ENCODE data around the gene NTNG2. TPM values are rescaled to one million over a fixed set of nuclear protein-coding genes. Genes with fewer than 3 reads are reported as not detected.
"Not testable (repeated sequence)": the region's sequence is repeated elsewhere in the genome, so short reads cannot be mapped to it uniquely, and the experiment has no call there.

NTNG2 gene
- 3.5 TPM for total RNA-seq

GRCh38 chr9:132161743-132162184 lies at the start of gene NTNG2:
NTNG2 (plus strand) TSS chr9:132162058; CDS start chr9:132166832, 4,774 bp downstream.
- no peak for DNase-seq (ENCODE audit: low spot score)

DNA sequence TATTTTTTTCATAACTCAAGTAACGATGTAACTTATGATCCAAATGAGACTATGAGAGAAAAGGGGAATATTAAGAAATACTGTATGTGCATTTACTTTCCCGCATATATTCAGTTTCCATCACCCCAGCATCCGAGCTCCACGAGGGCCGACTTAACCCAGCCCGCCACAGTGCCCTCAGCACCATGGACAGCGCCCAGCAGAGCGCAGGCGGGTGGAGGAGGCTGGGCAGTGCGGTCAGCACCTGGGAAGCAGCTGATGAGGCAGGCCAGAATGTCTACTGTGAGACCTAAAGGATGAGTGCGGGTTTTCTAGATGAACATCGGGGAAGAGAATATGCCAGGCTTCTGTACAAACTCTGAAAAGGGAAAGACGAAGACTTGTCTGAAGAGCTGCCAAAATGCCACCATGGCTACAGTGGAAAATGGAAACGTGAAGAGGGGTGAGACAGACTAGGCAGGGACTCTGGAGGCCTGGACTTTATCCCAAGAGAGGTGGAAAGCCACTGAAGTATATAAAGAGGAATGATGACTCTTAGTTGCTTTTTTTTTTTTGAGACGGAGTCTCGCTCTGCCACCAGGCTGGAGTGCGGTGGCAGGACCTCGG lies 47.7 kb upstream of the NTNG2 start:
- DNase-seq (ENCODE audit: low spot score) = peak; percentile 65

GRCh38 chr9:132116583-132116982 lies 45.3 kb upstream of the NTNG2 start:
- no peak for DNase-seq (ENCODE audit: low spot score)

DNA sequence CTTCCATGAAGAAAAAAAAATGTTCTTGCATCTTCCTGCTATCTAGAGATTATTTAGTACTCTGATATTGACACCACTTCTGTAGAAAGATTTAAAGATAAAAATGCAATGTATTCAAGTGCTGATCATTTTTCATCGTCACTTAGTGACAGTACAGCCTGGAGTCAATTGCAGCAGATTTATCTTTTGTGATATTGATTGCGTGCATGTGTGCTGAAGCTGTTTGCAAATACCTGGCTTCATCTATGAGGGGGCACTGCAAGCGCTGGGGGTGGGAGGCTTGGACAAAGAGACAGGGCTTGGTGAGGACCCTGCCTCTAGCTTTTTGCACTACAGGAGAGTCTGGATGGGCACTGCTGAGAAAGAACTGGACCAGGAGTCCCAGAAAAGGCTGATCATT lies 44.2 kb upstream of the NTNG2 start:
- no peak for DNase-seq (ENCODE audit: low spot score)

GRCh38 chr9:132121021-132121420 lies 40.8 kb upstream of the NTNG2 start:
- no peak for DNase-seq (ENCODE audit: low spot score)

- no peak for DNase-seq (ENCODE audit: low spot score)
Observed at GRCh38 chr9:132124800-132125199, 37.1 kb upstream of the NTNG2 start.

- DNase-seq (ENCODE audit: low spot score) = no peak
Observed at GRCh38 chr9:132125361-132125760, 36.5 kb upstream of the NTNG2 start.

DNA sequence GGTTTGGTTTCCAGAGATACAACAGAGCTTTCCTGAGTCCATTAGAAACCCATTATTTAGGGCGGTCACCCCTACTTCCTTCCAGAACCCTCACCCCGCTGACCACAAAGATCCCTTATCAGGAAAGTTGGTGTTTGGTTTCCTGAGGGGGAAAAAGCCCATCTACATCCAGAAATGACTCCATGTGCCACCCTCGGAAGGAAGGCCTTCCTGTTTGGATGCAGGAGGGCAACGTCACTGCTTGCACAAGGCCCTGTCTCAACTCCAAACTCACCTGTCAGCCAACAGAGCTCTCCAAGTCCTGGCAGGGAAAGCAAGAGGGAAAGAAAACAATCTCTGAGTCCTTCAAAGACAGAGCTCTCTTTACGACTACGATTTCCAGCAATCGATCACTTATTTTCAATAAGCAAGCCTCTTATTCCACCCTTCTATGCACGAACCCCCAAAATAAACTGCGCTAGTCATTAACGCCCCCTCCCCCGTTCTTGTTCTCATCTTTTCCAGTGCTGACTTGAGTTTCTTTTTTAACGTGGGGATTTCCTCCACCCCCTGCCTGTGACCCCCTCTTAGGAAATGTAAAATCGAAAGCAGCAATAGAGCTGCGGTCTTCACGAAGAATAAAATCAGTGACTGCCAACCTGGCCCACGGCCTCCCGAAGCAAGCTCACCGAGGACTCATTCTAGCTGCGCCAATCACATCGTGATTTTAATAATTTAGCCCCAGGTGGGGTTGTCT lies 35.7 kb upstream of the NTNG2 start:
- DNase-seq (ENCODE audit: low spot score) = no peak

DNA sequence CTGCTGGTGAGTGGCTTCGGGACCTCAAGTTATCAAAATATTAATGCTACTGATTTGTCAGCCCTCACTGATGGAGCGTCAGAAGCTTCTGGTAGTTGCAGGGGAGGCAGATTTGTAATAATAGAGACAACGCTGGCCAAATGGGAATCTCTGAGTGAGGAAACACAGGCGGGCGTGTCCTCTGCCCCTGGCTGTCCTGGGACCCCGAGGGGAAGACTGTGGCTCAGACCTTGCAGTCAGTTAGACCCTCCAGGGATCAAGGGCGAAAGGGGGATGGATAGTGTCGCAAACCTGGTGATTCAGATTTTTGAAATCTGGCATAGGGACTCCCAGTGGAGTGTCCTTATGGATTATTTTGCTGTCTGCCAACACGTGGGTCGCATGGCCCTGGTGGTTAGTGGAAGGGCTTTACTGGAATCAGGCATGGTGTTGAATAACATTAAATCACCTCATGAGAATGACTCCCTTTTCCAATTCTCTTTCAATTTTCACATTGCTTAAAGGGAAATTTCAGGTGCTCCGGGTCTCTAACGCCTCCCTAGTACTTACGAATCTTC lies 35.1 kb upstream of the NTNG2 start:
- no peak for DNase-seq (ENCODE audit: low spot score)

DNA sequence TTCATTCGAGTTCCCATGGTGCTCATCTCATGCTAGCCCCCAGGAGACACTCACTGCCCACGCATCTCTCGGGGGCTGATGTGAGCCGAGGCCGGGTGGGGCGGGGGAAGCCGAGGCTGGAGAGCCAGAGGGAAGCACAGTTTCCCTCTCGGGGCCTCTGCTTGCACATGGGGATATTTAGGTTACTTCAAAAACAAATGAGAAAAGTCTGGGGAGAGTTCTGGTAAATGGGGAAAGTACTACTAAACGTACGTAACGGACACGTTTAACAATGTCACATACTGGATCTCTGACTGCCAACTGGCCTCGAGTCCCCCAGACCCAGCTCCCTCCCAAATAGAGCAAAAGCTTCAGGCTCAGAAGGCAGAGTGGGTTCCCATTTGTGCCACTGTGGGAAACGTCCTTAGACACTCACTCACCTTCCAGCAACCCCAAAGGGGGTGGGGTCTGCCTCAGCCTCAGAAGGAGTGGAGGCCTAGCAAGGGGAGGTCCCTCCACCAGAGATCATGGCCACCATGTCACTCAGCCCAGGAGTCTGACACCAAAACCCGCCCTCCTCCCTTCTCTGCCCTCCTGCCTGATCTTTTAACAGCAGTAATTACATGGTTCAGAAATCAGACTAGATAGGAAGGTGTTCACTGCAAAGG lies 33.8 kb upstream of the NTNG2 start:
- DNase-seq (ENCODE audit: low spot score) = no peak

GRCh38 chr9:132129535-132129934 lies 32.3 kb upstream of the NTNG2 start:
- no peak for DNase-seq (ENCODE audit: low spot score)

- DNase-seq (ENCODE audit: low spot score) = not testable (repeated sequence)
Observed at GRCh38 chr9:132134085-132134484, 27.8 kb upstream of the NTNG2 start.

DNA sequence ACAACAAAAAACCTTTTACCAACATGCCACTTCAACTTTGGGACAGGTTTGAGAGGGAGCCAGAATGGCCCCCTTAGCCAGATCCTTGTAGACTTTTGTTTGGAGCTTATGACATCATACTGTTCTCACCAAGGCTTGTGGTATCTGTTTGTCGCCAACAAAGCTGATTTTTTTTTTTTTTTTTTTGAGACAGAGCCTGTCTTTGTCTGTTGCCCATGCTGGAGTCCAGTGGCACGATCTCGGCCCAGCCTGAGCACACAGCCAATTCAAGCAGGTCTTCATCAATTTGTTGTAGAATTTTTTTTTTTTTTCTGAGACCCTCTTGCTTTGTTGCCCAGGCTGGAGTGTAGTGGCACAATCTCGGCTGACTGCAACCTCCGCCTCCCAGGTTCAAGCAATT lies 26.4 kb upstream of the NTNG2 start:
- no peak for DNase-seq (ENCODE audit: low spot score)

DNA sequence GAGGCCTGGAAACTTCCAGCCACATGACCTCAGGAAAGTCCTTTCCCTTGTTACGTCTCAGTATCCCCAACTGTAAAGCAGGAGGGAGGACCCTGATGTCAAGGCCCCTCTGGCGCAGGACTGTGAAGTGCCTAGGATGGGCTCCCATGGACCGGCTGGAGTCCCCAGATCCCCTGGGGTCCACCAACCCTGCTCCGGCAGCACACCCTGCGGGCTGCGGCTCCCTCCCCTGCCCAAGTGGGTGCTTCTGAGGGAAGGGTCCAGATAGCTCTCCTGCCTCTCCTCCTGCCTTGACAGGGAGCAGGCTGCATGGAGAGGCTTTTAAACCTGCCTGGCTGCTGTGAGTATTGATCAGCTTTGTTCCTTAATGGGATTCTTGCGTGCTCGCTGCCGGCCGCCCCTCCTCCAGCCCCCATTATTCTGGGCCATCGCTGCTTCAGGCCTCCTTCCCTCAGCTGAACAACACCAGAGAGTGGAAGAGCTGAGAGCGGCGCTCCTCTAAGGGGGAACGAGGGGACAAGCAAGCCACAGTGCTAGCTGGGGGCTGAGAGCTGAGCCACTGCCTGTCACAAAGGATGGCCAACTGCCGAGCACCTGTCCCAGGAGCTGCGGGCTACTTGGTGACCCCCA lies 25.6 kb upstream of the NTNG2 start:
- DNase-seq (ENCODE audit: low spot score) = no peak

DNA sequence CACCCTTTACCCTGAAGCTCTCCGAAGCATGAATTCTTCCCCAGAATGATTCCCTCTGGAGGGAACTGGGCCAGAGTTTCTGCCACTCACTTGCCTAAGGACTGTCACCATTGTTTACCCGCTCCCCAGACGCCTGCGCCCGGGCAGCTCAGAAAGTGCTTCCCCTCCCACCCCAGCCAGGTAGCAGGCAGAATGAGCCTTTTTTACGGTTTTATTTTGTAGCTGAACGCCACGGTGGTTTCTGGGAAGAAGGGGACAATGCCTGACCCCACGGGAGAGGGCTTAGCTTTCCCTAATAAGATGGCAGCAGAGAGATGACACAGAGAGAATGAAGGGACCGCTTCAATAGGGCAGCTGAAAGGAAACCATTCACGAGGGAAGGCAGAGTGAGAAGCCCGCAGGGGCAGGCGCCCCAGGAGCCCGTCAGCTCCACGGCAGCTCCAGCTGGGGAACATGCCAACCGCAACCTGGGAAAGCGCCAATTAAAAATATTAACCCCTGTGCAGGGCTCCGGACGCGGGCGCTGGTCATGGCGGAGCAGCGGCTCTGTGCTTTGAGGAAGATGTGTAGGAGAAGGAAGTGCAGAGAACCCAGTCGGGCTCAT lies 20.4 kb upstream of the NTNG2 start:
- no peak for DNase-seq (ENCODE audit: low spot score)

- DNase-seq (ENCODE audit: low spot score) = no peak
Observed at GRCh38 chr9:132141948-132142594, 19.8 kb upstream of the NTNG2 start.

DNA sequence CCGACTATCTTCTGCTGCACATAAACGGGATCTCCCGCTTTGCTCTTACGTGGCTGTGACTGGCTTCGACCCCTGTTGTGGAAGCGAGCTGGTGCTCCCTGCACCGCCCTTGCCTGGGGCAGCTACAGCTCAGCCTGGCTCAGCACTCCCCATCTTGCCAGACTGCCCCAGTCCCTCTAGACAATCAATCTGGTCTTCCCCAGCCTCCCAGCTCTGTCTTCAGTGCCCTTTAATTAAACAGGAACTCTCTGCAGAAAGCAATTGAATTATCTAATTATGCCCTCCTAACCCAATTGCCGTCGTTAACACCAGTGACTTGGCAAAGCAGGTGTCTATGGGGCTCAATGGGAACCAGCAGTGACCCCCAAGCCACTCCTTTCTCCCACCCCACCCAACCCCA lies 18.9 kb upstream of the NTNG2 start:
- no peak for DNase-seq (ENCODE audit: low spot score)

GRCh38 chr9:132143359-132143758 lies 18.5 kb upstream of the NTNG2 start:
- DNase-seq (ENCODE audit: low spot score) = no peak

DNA sequence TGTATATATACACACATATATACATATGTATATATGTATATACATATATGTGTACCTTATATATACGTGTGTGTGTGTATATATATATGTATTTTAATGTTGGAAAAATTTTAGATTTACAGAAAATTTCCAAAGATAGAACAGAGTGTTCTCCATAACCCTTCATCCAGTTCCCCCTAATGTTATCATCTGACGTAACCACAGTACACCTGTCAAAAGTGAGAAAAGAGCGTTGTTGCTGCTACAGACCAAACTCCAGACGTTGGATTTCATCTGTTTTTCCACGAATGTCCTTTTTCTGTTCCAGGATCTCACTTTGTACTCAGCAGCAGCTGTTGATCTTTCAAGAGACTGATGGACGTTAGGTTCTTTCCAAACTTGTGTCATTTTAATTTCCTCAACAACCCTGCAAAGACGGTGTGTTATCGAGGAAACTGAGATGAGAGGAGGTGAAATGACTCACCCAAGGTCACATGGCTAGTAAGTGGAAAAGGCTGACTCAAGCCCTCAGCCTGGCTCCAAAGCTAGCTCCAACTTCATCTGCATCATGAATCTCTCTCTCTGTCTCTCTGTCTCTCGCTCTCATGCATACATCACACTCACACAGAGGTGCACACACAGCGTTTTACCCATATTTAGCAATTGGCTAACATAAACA lies 17.0 kb upstream of the NTNG2 start:
- no peak for DNase-seq (ENCODE audit: low spot score)

- no peak for DNase-seq (ENCODE audit: low spot score)
Observed at GRCh38 chr9:132146039-132146438, 15.8 kb upstream of the NTNG2 start.

DNA sequence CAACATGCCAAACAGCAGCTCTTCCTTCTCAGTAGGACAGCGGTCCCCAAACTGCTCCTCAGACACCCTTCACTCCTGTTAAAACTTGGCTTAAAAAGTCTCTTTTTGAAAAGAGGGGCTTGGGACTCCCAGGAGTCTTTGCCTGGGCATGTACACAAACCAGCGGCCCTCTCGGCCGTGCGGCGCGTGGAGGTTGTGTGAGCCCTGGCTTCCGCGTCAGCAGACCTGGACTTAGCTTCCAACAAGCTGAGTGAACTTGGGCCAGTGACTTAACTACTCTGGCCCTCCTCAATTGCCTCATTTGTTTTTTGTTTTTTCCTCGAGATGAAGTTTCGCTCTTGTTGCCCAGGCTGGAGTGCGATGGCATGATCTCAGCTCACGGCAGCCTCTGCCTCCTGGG lies 15.3 kb upstream of the NTNG2 start:
- no peak for DNase-seq (ENCODE audit: low spot score)
